IgD-negative memory B cell (primary cell): Measurements from ENCODE around the gene ADAMTS19. TPM values are rescaled to one million over a fixed set of nuclear protein-coding genes. Genes with fewer than 3 reads are reported as not detected.
A peak's percentile ranks its signal among the peaks of the same experiment; 100 is the strongest.
"Not testable (repeated sequence)": the region's sequence is repeated elsewhere in the genome, so short reads cannot be mapped to it uniquely, and the experiment has no call there.

Experiments
- H3K27ac Mint-ChIP-seq, 3 donors: one replicate each; pipeline ENCODE4 v1.8.0; 2020 to 2022; ENCODE audit warnings: mild to moderate bottlenecking in 3 of 3, mixed read lengths in 3 of 3, moderate library complexity in 1 of 3
- H3K27me3 Mint-ChIP-seq: one replicate; pipeline ENCODE4 v1.8.0; 2021; ENCODE audit warnings: mixed read lengths
- H3K36me3 Mint-ChIP-seq: one replicate; pipeline ENCODE4 v1.8.0; 2020; ENCODE audit warnings: mild to moderate bottlenecking, mixed read lengths
- H3K4me1 Mint-ChIP-seq, 3 donors: one replicate each; pipeline ENCODE4 v1.8.0; 2020 to 2022; ENCODE audit warnings: mixed read lengths in 3 of 3, mild to moderate bottlenecking in 1 of 3
- H3K4me3 Mint-ChIP-seq, 4 donors: one replicate each; pipeline ENCODE4 v1.8.0; 2020 to 2022; ENCODE audit warnings: mild to moderate bottlenecking in 4 of 4, mixed read lengths in 4 of 4, moderate library complexity in 3 of 4
- H3K9me3 Mint-ChIP-seq, 3 donors: one replicate each; pipeline ENCODE4 v1.8.0; 2020 to 2021; ENCODE audit warnings: mixed read lengths in 3 of 3, mild to moderate bottlenecking in 1 of 3
- polyA plus RNA-seq: library from polyadenylated mRNA; unstranded; fragments of 300-500 nt; fragmentation: Illumina TruSeq; gene quantifications from one replicate; pipeline ENCODE4 v1.2.3, GENCODE V29; 2021

Gene ADAMTS19, protein sequence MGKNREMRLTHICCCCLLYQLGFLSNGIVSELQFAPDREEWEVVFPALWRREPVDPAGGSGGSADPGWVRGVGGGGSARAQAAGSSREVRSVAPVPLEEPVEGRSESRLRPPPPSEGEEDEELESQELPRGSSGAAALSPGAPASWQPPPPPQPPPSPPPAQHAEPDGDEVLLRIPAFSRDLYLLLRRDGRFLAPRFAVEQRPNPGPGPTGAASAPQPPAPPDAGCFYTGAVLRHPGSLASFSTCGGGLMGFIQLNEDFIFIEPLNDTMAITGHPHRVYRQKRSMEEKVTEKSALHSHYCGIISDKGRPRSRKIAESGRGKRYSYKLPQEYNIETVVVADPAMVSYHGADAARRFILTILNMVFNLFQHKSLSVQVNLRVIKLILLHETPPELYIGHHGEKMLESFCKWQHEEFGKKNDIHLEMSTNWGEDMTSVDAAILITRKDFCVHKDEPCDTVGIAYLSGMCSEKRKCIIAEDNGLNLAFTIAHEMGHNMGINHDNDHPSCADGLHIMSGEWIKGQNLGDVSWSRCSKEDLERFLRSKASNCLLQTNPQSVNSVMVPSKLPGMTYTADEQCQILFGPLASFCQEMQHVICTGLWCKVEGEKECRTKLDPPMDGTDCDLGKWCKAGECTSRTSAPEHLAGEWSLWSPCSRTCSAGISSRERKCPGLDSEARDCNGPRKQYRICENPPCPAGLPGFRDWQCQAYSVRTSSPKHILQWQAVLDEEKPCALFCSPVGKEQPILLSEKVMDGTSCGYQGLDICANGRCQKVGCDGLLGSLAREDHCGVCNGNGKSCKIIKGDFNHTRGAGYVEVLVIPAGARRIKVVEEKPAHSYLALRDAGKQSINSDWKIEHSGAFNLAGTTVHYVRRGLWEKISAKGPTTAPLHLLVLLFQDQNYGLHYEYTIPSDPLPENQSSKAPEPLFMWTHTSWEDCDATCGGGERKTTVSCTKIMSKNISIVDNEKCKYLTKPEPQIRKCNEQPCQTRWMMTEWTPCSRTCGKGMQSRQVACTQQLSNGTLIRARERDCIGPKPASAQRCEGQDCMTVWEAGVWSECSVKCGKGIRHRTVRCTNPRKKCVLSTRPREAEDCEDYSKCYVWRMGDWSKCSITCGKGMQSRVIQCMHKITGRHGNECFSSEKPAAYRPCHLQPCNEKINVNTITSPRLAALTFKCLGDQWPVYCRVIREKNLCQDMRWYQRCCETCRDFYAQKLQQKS
- polyA plus RNA-seq = not detected

DNA sequence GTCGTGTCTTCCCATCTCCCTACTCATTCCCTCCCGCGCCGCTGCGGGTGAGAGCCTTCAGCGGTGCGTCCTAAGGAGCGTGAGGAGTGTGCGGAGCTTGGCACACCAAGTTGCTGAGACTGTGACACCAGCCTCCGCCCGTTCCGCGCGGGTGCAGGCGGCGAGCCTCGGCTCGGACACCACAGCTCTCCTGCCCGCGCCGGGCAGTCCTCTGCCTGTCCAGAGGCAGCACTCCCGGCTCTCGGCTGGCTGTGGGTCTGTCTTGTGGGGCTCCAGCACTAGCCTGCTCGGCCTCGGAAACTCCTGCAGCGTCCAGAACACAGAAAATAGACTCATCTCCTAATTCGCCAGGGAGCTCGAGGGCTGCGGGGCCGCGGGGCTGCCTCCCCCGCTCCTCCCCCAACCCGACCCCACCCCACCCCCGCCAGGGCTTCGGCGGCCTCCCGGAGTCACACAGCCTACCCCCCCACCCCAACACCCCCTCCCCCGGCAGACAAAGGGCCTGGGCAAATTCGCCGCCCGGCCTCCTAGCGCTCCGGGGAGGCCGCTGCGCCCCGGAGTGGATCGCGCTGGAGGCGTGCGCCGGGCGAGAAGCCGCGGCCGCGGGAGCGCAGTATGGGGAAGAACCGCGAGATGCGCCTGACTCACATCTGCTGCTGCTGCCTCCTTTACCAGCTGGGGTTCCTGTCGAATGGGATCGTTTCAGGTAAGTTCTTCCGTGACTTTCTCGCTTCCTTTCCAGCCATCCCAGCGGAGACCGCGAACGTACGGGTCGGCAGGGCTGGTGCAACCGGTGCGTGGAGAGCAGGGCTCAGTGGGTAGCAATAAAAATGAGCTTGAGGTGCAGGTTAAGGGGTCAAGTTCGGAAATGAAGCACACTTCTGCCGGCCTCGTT is at the start of gene ADAMTS19:
Gene ADAMTS19 (plus strand): TSS at position 522 of the 895 bp plus-strand sequence. CDS start 94 bp downstream, at position 616.
- H3K4me1 Mint-ChIP-seq = peaks cover 5 to 13% (median 8%) of the 10 kb centered on the region in 3 donors
- H3K9me3 Mint-ChIP-seq = peaks cover 0 to 3% (median 0%) of the 10 kb centered on the region in 3 donors
- peaks cover 34% of the 10 kb centered on the region for H3K27me3 Mint-ChIP-seq
- no peaks in the 10 kb centered on the region for H3K36me3 Mint-ChIP-seq
- H3K4me3 Mint-ChIP-seq = peak within 1 kb of the TSS in 2 of 4 donors; percentile 55 to 57
- peak within 1 kb of the TSS in 1 of 3 donors; percentile 45 for H3K27ac Mint-ChIP-seq

- H3K36me3 Mint-ChIP-seq = no peaks in the 10 kb centered on the region
- no peaks in the 10 kb centered on the region for H3K27me3 Mint-ChIP-seq
- H3K4me3 Mint-ChIP-seq = no peak overlapping the region
- H3K9me3 Mint-ChIP-seq = peaks cover 2 to 3% (median 3%) of the 10 kb centered on the region in 3 donors
- H3K27ac Mint-ChIP-seq = no peak overlapping the region
- no peaks in the 10 kb centered on the region for H3K4me1 Mint-ChIP-seq
Measured at GRCh38 chr5:129410488-129410887, 49.6 kb upstream of the ADAMTS19 start.

GRCh38 chr5:129412721-129413120 is 47.4 kb upstream of the ADAMTS19 start:
- Mint-ChIP-seq H3K36me3 (no peaks in the 10 kb centered on the region), H3K27ac (no peak overlapping the region), H3K4me1 (no peaks in the 10 kb centered on the region), H3K9me3 (peaks cover 2 to 8% (median 8%) of the 10 kb centered on the region in 3 donors), H3K27me3 (no peaks in the 10 kb centered on the region), H3K4me3 (no peak overlapping the region)

GRCh38 chr5:129413570-129413969 is 46.5 kb upstream of the ADAMTS19 start:
- Mint-ChIP-seq H3K4me1 (no peaks in the 10 kb centered on the region), H3K27me3 (no peaks in the 10 kb centered on the region), H3K36me3 (no peaks in the 10 kb centered on the region), H3K4me3 (no peak overlapping the region), H3K9me3 (peaks cover 2 to 8% (median 8%) of the 10 kb centered on the region in 3 donors), H3K27ac (no peak overlapping the region)

- Mint-ChIP-seq H3K27ac (no peak overlapping the region), H3K9me3 (peaks cover 2 to 13% (median 6%) of the 10 kb centered on the region in 3 donors), H3K4me3 (no peak overlapping the region), H3K4me1 (no peaks in the 10 kb centered on the region), H3K36me3 (no peaks in the 10 kb centered on the region), H3K27me3 (no peaks in the 10 kb centered on the region)
Measured at GRCh38 chr5:129419292-129419691, 40.8 kb upstream of the ADAMTS19 start.

DNA sequence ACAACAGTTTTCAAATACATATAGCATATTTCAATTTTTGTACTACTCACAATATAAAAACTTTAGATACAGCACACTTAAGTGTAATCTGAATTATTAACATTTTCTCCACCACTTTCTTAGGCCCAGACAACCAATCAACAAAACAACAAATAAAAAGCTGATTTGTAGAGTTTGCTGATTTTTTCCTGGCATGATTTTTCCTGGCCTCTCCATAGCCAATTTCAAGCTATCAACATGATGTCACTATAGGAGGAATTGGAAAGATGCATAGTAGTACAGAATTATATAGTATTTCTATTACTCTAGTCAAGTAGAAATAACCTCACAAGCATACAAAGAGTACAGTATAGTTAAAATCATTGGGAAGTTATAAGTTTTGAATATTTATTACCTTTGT is 35.1 kb upstream of the ADAMTS19 start:
- H3K36me3 Mint-ChIP-seq = no peaks in the 10 kb centered on the region
- H3K27ac Mint-ChIP-seq = no peak overlapping the region
- no peaks in the 10 kb centered on the region for H3K4me1 Mint-ChIP-seq
- no peak overlapping the region for H3K4me3 Mint-ChIP-seq
- H3K9me3 Mint-ChIP-seq = no peaks in the 10 kb centered on the region
- no peaks in the 10 kb centered on the region for H3K27me3 Mint-ChIP-seq

GRCh38 chr5:129426071-129426470 is 34.0 kb upstream of the ADAMTS19 start:
- Mint-ChIP-seq H3K27ac (no peak overlapping the region), H3K9me3 (no peaks in the 10 kb centered on the region), H3K27me3 (no peaks in the 10 kb centered on the region), H3K4me1 (no peaks in the 10 kb centered on the region), H3K4me3 (no peak overlapping the region), H3K36me3 (no peaks in the 10 kb centered on the region)

GRCh38 chr5:129428636-129429035 is 31.5 kb upstream of the ADAMTS19 start:
- H3K36me3 Mint-ChIP-seq, H3K9me3 Mint-ChIP-seq, H3K27ac Mint-ChIP-seq: not testable (repeated sequence)

DNA sequence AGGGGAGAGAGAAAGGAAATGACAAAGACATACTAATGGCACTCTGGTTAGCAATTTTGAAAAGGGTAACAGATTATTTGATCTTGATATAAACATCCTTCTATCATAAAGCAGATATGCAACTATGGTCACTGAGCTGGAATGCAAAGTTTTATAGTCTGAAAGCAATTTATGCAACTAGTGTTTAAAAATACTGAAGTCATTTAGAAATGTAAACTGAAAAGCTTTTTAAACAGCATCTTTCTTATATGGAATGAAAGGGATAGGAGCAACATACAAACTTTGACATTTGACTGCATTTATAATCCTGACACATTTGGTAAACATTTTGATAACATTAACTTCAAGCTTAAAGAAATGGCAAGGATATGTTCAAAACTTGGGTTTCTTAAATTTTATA is 28.7 kb upstream of the ADAMTS19 start:
- H3K4me1 Mint-ChIP-seq = no peaks in the 10 kb centered on the region
- H3K27me3 Mint-ChIP-seq = no peaks in the 10 kb centered on the region
- no peaks in the 10 kb centered on the region for H3K36me3 Mint-ChIP-seq
- peaks cover 0 to 2% (median 0%) of the 10 kb centered on the region in 3 donors for H3K9me3 Mint-ChIP-seq
- H3K27ac Mint-ChIP-seq = no peak overlapping the region
- no peak overlapping the region for H3K4me3 Mint-ChIP-seq

More at GRCh38 chr5:129428636-129429035, 31.5 kb upstream of the ADAMTS19 start:
- not testable (repeated sequence) for H3K27me3 Mint-ChIP-seq, H3K4me1 Mint-ChIP-seq, H3K4me3 Mint-ChIP-seq

DNA sequence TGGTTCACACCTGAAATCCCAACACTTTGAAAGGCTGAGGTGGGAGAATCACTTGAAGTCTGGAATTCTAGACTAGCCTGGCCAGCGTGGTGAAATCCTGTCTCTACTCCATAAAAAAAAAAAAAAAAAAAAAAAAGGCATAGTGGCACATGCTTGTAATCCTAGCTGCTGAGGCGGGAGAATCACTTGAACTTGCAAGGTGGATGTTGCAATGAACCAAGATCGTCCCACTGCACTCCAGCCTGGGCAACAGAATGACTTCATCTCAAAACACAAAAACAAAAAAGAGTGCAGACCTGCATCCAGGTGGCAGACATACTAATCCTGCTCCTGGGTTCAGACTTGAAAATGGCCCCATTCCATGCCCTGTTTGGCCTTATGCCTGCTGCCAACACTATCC is 21.8 kb upstream of the ADAMTS19 start:
- Mint-ChIP-seq H3K4me3 (no peak overlapping the region), H3K27ac (no peak overlapping the region), H3K36me3 (no peaks in the 10 kb centered on the region), H3K4me1 (no peaks in the 10 kb centered on the region), H3K9me3 (peaks cover 0 to 2% (median 2%) of the 10 kb centered on the region in 3 donors), H3K27me3 (no peaks in the 10 kb centered on the region)

DNA sequence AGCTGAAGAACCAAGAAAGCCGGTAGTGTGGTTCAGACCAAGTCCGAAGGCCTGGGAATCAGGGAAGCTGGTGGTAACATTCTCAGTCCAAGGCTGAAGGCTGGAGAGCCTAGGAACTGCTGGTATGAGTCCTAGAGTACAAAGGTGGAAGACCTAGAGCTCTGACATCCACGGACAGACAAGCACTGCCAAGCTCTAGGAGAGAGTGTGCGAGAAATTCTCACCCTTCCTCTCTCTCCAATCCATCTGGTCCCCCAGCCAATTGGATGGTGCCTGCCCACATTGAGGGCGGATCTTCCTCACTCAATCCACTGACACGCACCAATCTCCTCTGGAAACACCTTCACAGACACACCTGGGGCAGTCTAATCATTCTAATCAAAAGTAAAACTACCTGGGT is 19.7 kb upstream of the ADAMTS19 start:
- Mint-ChIP-seq H3K4me1 (no peaks in the 10 kb centered on the region), H3K27ac (no peak overlapping the region), H3K27me3 (no peaks in the 10 kb centered on the region), H3K36me3 (no peaks in the 10 kb centered on the region), H3K9me3 (peaks cover 0 to 2% (median 2%) of the 10 kb centered on the region in 3 donors), H3K4me3 (no peak overlapping the region)

- no peaks in the 10 kb centered on the region for H3K27me3 Mint-ChIP-seq
- no peak overlapping the region for H3K27ac Mint-ChIP-seq
- no peaks in the 10 kb centered on the region for H3K36me3 Mint-ChIP-seq
- H3K9me3 Mint-ChIP-seq = peaks cover 0 to 2% (median 2%) of the 10 kb centered on the region in 3 donors
- H3K4me3 Mint-ChIP-seq = no peak overlapping the region
- no peaks in the 10 kb centered on the region for H3K4me1 Mint-ChIP-seq
Measured at GRCh38 chr5:129441096-129441495, 19.0 kb upstream of the ADAMTS19 start.

- no peak overlapping the region for H3K27ac Mint-ChIP-seq
- H3K27me3 Mint-ChIP-seq = no peaks in the 10 kb centered on the region
- H3K9me3 Mint-ChIP-seq = peaks cover 0 to 2% (median 2%) of the 10 kb centered on the region in 3 donors
- H3K36me3 Mint-ChIP-seq = no peaks in the 10 kb centered on the region
- H3K4me1 Mint-ChIP-seq = no peaks in the 10 kb centered on the region
- no peak overlapping the region for H3K4me3 Mint-ChIP-seq
Measured at GRCh38 chr5:129445379-129445778, 14.7 kb upstream of the ADAMTS19 start.

DNA sequence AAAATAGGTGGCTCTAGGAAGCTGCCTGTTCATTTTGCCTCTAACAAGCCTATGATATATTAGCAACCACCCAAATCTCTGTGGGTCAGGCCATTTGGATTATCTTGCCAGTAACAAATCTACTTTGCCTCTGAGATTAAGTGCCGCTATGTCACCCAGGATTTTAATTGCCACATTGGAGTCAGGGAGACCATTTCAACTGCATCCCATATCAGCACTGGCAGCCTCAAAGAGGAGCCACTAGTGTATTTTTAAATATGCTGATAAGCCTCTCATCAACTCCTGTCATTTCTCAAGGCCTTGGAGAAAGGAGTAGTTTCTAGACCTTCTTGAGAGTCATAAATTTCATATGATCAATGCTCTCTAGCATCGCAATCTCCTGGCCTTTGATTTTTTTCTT is 12.1 kb upstream of the ADAMTS19 start:
- H3K36me3 Mint-ChIP-seq = no peaks in the 10 kb centered on the region
- no peak overlapping the region for H3K4me3 Mint-ChIP-seq
- peaks cover 0 to 5% (median 0%) of the 10 kb centered on the region in 3 donors for H3K9me3 Mint-ChIP-seq
- no peaks in the 10 kb centered on the region for H3K4me1 Mint-ChIP-seq
- H3K27ac Mint-ChIP-seq = no peak overlapping the region
- no peaks in the 10 kb centered on the region for H3K27me3 Mint-ChIP-seq
